HG02970 (cell line): ENCODE measurements around the gene SMIM23.

ENCODE experiments used
- ATAC-seq: cut with Tn5 transposase; IDR thresholded peaks from one replicate; pipeline ENCODE4 v1.9.1; 2021; ENCODE audit warnings: mild to moderate bottlenecking, moderate library complexity, moderate number of reproducible peaks; ENCODE audit not compliant: unreplicated experiment, low FRiP score

Gene SMIM23

DNA sequence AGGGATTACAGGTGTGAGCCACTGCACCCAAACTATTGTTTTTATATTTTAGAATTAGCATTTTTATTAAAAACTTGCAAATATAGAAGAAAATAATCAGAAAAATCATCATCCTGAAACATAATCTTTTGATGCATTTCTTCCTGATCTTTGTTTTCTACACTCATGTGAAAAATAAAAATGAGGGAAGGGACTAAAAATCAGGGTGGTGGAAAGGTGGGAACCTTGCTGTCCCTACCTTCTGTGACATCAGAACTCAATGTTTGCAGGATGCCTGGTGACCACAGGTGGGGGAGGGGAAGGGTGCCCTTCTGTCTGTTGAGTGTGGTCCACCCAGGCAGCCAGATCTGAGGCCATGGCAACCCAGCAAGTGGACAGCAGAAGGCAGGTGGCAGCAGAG, at the start of gene SMIM23:
Gene SMIM23 (plus strand): TSS at position 301 of the 400 bp plus-strand sequence. CDS start 55 bp downstream, at position 356.
- ATAC-seq: no peak

DNA sequence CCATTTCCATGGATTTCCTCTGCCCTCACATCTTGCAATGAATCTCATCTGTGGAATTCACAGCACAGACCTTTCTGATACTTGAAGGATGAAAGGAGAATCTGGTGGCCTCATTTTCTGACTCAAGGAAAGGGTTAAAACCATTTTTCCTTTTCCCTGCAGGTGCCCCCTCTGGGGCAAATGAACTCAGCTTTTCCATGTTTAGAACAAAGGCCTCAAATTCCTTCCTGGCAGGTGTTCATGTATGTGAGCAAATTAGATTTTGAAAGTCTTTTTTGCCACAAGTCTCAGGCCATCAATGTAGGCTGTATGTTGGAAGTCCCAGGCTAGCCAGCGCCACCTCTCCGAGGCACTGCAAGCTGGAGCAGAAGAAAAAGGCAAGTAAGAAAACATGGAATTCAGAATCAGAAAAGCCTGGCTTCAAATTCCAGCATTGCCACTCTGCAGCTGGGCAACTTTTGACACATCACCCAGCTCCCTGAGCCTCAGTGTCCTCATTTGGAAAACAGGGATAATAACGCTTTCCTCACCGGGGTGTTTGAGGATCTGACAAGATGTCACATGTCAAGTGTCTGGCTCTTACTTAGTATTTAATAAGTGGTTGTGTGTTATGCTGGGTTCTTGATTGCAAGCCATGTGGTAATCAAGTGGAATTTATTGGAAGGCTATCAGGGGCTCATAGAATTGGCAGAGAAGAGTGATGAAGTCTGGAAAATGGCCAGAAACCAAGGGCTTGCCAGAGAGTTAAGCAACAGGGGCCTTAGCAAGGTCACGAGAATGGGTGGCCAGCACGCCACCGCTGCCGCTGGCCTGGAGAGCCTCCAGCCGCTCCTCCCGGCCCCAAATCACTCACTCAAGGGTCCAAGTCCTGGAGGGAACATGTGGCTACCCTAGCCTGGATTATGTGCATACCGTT, 48.4 kb upstream of the SMIM23 start:
- ATAC-seq: no peak

DNA sequence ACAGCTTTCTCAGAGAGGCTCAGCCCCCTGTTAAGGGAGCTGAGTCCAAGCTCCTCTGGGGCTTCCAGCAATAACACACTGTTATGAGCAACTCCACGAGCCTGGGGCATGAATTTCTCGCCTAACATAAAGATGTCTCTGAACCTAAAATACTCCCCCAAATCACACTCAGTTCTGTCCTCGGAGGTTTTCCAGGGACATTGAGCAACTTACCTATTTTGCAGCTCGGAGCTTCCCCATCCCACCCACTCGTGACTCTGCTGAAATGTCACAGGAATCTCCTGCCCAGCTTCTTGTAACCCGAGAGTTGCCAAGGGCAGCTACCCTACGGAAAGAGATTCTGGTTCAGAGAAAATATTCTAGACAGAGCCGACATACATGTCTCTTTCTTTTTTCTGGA, 47.1 kb upstream of the SMIM23 start:
- ATAC-seq: no peak

DNA sequence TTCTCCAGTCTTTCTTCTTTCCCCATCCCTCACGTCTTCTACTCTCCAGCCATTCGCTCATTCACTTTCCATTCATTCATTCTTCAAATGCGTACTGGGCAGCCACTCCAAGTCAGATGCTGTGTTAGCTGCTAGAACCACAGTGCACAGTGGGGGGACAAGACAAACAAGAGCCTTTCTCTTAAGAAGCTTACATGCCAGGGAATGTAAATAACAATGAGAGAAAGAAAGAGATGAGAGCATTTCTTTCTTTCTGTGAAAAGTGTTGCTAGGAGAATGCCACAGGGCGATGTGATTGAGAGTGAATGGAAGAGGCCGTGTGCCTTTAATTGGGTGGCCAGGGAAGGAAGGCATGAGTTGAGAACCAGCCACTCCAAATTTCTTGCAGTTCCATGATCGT, 46.3 kb upstream of the SMIM23 start:
- ATAC-seq: no peak

DNA sequence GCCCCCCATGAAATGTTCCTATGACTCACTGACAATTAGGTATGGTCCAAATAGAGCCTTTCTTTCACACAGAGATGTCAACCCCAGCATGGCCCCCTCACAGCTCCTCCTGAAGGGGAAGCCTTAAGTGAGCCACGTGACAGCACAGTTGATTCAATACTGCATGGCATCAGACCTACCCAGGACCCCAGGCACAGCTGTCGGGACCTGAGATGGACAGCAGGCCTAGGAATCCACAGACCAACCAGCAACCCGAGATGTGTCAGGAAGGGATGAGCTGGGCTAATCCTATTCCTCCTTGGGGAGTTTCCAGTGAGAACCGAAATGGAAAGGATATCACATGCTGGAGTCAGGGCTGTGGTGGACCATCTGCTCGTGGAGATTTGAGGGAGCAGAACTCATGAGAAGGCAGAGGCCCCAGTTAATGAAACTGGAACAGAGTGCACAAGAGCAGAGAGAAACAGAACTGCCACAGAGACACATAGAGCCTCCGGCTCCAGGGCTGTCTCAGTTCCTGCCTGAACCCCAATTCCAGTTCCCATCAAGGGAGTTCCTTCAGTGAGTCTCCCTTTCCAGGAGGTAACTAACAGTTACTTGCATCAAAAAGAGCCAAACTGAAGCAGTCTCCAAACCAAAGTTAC, 42.1 kb upstream of the SMIM23 start:
- no peak for ATAC-seq

DNA sequence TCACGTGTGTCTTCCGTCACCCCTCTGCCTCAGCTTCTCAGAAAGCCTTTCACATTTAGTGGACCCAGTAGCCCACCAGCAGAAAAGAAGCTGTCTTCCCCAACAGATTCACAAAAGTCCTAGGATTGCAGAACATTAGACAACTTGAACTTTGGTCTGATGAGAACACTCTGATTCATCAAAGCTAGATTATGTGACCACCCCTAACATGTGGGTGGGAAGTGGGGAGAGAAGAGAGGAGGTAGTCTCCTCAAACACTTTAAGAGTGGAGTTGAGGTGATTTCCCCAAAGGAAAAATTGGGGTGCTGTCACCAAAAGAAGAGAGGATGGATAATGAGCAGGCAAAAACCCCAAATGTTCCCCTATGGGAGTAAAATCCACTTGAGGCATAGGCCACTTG, 41.4 kb upstream of the SMIM23 start:
- no peak for ATAC-seq

DNA sequence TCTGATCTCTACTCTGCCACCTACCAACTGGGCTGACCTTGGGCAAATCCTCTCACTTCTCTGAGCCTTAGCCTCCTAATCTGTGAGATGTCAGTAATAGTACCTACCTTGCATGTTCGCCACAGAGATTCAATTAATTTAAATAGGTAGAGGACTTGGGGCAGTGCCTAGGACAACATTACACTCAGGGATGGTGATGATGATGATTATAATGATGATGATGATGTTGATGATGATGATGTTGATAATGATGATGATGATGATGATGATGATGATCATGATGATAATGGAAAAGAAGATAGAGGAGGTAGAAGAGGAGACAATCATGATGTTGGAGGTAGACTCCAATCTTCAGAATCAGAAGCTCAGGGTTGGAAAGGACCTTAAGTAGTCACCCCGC, 40.7 kb upstream of the SMIM23 start:
- ATAC-seq: no peak

DNA sequence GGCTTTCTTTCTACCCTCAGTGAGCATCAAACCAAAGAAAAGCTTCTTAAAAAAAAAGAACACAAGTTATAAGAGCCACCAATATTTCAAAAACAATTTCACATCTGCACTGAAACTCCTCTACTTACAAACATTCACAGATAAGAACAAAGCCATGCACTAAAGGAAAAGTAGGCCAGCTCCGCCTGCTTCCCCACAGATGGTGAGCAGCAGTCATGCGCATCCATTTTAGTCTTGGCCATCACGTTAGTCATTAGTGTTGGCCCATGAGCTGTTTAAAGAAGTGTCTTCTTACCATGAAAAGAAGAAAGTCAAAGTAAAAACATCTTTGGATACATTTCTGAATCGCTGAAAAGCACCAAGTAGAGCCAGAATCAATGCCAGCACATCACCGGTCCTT, 40.0 kb upstream of the SMIM23 start:
- no peak for ATAC-seq

DNA sequence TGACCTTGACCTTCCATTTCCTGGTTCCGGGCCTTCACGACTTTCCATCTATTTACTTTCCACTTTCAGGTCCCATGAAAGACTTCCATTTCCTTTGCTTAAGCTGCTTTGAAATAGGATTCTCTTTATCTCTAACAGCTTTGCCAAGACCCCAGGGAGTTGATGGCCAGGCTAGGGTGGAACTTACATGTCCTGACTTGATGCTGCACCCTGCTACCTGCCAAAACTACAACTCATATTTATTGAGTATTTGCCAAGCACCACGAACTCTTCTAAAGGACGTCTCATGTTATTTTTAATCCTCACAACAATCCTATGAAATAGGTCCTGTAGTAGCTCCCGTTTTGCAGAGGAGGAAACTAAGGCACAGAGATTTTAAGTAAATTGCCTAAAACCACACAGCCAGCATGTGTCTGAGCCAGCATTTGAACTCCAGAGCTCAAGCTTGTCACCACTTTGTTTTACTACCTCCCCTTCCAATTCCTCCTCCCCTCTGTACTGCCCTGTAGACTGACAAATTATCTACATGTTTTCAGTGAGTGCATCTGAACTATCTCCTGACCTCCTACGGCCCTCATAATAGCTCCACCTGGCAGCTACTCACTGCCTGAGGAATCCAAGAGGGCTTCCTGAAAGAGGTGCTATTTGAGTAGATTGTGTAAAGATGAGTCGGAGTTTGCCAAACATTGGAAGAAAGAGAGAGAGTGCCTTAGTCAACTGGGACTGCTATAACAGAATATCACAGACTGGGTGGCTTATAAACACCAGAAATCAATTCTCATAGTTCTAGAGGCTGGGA, 38.4 kb upstream of the SMIM23 start:
- no peak for ATAC-seq

DNA sequence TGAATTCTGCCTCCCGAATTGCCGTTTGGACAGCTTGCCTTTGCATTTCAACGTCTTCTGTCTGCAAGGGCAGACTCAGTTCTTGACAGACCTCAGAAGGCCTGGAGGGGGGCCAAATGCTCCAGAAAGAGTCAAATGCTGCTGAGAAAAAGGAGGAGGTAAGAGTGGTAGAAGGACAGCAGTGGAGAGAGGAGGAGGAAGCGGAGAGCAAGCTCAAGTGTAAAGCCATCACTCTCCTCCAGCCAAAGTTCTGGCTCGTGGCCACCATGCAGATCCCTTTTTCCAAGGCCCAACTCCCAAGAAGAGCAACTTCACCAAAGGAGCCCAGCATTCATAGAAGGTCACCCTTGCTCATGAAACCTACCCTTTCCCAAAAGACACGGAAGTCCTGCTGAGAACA, 36.9 kb upstream of the SMIM23 start:
- ATAC-seq: no peak

DNA sequence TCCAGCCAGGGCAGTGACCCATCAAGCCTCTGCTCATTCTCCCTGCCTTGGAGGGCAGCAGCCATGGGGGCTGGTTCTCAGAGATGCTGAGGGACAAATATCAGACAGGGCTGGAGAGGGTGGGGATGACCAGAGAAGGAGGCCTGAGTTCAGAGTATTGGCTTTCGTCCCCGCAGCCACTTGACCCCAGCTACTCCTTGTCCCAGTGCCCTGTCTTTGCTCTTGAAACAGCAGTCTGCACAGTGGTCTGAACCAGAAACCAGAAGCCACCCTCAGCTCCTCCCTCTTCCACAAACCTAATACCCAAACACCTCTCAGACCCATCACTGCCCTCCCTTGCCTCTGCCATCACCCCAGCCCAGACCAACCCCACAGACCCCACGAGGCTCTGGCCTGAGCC, 36.3 kb upstream of the SMIM23 start:
- ATAC-seq: no peak

DNA sequence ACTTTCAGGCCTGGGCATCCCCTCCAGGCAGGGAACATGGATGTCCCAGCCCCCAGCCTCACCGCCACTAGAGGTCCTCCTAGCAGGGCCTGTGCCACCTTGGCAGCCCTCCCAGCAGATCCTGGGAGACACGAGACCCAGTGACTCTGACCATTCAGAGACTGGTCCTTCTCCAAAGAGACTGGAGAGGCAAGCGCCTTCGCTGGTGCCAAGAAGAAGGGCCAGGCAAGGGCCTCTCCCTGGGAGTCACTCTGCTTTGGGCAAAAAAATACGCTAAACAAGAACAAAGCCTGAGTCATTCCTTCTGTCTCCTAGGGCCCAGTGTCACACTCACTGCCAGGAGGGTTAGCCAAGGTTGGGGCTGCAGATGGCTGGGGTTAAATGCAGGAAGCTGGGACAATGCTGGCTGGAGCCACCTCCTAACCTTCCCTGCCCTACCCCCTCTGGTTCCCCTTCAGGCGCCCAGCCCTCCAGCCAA, 35.3 kb upstream of the SMIM23 start:
- ATAC-seq: no peak

DNA sequence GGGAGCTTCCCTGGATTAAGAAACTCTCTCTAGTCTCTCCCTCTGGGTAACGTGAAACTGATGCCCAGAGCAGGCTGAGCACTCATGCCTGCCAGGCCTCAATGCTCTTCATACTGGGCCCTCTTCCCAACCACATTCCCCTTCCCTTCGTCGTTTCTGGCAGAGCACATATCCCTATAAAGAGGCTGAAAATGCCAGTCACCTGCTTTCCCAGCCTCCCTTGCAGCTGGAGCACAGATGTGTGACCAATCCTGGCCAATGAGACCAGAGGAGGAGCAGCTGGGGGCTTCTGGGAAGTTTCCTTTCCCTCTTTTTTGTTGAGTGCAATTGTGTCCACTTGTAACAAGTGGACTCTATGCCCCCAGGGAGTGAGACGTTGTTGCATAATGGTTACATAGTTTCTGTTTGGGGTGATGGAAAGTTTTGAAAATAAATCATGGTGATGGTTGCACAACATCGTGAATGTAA, 30.2 kb upstream of the SMIM23 start:
- ATAC-seq: no peak

DNA sequence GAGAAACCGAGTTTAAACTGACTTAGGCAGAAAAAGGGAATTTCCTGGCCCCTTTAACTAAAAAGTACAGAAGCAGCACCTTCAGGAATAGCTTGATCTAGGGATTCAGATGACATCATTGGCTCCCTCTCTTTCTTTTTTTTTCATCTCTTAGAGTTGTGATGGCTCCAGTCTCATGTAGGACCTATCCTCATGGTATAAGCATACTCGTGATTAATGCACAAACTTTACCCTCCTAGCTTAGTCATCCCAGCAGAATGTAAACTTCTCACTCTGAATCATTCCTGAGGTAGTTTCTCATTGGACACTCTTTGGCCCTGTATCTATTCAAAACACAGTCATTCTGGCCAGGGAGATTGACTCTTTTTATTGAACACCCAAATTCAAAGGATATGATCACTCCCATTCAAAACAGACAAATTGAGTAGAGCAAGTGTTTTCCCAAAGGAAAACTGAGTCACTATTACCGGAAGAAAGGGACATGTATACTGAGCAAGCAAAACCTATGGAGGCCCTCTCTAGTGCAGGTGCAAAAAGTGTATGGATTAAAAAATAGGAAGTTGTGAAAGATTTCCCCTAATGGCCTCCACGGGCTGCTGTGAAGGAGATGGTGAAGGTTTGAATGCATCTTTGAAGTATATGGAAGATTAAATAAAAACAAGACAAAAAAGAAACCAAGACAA, 27.6 kb upstream of the SMIM23 start:
- no peak for ATAC-seq

DNA sequence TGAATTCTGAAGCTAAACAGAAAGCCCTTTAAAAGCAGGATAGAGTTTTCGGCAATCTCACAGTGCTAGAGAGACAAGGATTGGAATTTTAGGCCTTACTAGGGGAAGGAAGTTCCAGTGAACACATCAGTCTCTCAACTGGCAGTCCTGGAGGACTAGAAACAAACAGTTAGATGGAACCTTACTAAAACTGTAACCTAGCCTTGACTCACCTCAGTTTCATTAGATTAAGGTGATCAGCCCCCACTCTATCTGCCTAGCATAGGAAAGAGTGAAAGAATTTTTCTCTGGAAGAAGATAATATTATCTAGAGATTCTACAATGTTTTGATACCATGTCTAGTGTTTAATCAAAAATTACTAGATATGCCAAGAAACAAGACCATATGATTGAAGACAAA, 25.8 kb upstream of the SMIM23 start:
- no peak for ATAC-seq

DNA sequence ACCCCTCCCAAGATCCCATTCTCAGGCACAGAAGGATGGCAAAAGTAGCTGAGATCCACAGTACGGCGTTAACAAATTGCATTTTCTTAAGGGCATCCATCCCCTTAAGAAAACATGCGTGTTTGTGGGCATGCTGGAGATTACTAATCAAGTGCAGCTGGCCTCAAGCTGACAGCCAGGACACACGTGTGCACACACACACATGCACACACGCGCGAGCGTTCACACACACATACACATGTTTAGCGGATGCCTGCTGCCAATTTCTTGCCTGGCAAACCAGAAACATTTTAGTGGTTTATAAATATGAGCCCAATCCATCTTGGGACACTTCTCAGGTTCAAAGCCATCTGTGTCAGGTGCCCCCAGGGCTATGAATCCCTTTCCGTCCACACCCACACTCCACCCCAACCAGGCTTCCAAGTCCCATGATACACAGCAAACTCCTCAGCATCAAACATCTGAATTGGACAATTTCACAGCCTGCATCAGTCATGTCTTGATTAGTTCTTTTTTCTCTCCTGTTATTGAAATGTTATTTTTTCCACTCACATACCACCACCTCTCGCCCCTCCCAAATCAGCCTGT, 23.5 kb upstream of the SMIM23 start:
- ATAC-seq: no peak

DNA sequence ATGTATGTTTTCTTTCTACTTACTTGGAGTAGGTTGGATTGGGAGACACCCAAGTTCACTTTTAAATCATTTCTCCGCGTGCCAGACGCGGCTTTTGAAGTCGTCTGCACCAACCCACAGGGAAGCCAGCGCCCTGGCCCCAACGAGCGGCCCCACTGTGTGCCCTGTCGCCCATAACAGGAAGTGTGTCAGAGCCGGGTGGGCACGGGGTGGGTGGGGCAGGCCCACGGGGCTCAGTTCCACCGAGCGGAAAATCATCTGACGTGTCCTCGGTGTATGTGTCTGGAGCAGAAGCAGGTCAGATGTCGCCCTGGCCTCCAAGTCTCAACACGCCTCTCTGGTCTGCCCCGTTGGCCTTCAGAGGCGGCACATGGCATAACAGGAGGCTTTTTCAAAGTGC, 22.7 kb upstream of the SMIM23 start:
- no peak for ATAC-seq

DNA sequence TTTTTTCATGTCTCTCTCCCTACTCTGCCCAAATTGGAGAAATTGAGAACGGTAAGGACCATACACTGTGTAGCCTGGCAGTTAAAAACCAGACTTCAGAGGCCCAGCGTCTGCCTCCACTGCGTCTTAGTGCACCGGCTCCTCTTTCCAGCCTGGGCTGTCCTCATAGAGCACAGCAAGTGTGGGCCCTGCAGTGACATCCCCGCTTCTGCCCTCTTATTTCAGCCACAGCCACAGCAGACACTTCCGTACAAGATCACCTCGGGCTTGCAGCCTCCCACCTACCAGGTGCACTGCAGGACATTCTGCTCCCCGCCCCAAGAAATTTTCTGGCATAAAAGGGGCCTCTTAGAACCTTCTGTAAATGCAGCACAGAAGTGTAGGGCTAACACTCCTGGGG, 21.4 kb upstream of the SMIM23 start:
- no peak for ATAC-seq

DNA sequence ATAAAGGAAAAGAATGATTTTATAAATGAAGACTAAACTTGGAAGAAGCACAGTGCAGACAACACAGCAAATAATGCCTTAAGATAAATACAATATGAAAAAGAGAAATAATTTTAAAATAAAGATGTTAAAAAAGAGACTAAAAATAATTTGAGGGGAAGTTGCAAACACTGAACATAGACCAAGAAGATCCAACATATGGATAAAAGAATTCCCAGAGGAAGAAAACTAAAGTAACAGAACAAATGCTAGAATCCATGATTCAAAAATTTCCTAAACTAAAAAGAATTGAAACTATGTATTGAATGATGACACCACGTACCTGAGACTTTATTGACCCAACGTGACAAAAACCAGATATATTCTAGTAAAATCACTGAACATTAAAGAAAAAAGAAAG, 18.7 kb upstream of the SMIM23 start:
- no peak for ATAC-seq

DNA sequence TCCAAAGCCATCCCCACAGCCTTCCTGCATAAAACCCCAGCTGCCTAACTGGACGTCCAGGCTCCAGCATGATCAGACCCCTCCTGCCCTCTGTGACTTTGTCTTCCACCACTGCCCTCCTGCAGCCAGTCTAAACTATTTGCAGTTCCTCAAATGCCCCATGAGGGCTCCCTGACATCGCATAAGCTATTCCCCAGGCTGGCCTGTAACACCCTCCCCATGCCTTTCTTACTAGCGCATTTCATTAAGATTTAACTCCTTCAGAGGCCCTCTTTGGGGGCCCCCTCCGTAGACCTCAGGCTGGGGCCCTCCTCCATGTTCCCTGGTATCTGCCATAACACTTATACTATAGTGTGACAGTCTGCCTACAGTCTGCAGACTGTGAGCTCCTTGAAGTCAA, 15.5 kb upstream of the SMIM23 start:
- no peak for ATAC-seq
